PC-9 (cell line): ENCODE results near the gene SORCS2.

Source experiments
- CTCF ChIP-seq: fragments of 200-600 bp; sonication (generic); conservative IDR thresholded peaks from 2 replicates; pipeline ENCODE4 v1.6.1; 2017; ENCODE audit warnings: mixed run types, antibody characterized with exemption, mild to moderate bottlenecking, moderate library complexity
- EZH2 ChIP-seq: fragments of 200-600 bp; sonication (generic); IDR thresholded peaks from 2 replicates; pipeline ENCODE4 v1.8.0; 2017; ENCODE audit warnings: antibody characterized with exemption, low read depth

GRCh38 chr4:7381221-7381889 lies 189.0 kb downstream of the SORCS2 start:
- TF ChIP-seq CTCF = no peak
- no peak for TF ChIP-seq EZH2
